Dermis microvascular lymphatic vessel endothelial cell (primary cell): Measurements from ENCODE around the gene FLAD1. TPM values are rescaled to one million over a fixed set of nuclear protein-coding genes. Genes with fewer than 3 reads are reported as not detected.

Source experiments
- DNase-seq, 2 donors: peaks; one replicate each; pipeline versions ENCODE4 v3.0.0 to v3.0.0-alpha.2; 2010; ENCODE audit warnings: low read depth in 2 of 2
- total RNA-seq: library from RNA; depleted of rRNA; stranded (reverse); fragments of >200 nt; gene quantifications from 2 replicates; pipeline ENCODE4 v1.2.1, GENCODE V29; 2014

FLAD1 gene
- total RNA-seq: 17.1 and 21.5 TPM in 2 replicates

GRCh38 chr1:154982897-154983648 is at the start of gene FLAD1:
TSS of gene FLAD1 (plus strand) at chr1:154983344. CDS start at chr1:154983695, 351 bp downstream.
- DNase-seq: peak; percentile 100

- no peak for DNase-seq
Observed at GRCh38 chr1:154934358-154934948, 48.7 kb upstream of the FLAD1 start.

DNA sequence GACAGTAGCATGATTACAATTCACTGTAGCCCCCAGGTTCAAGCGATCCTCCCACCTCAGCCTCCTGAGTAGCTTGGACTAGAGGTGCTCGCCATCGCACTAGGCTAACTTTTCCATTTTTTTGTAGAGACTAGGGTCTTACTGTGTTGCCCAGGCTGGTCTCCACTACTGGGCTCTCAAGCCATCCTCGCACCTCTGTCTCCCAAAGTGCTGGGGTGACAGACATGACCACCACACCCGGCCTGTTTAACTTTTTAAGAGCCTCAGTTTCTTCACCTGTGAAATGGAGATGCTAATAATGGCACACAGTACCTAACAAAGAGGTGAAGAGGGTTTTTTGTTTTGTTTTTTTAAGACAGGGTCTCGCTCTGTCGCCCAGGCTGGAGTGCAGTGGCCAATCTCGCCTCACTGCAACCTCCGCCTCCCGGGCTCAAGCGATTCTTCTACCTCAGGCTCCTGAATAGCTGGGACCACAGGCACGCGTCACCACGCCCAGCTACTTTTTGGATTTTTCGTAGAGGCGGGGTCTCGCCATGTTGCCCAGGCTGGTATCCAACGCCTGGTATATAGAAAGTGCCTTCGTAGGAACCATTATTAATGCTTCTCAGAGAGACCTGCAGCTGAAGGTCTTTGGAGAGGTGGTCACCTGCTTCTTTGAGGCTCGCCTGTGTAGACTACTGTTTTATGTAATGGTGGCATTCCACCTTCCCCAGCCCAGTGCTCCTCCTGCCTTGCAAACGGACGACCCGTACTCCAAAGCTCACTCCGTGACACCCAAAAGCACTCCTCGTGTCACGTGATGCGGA is 47.2 kb upstream of the FLAD1 start:
- no peak for DNase-seq

DNA sequence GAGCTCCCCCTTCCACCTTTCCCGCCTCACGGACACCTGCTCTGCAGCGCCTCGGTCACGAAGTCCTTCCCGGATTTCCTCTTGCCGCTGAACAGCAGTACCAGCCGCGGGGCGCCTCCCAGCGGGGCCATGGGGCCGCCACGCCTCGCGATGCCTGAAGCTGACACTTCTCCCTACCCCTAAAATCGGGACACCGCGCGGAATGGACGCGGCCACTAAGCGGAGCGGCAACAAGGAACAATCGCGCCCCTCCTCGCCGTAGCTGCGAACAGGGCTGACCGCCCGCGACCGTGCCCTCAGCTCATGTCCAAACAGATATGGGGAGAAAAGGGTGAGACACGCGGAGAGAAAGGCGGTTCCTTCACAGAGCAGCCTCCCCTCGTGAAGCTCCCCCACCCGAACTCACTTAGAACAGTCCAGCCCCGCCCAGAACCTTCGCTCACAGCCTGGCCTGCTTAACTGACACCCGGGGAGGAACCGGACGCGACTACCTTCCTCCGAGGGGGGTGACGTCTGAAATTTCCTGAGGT is 46.5 kb upstream of the FLAD1 start, which contains the start of gene PMVK:
Gene PMVK (minus strand): TSS at position 165 of the 530 bp plus-strand sequence. CDS start 34 bp downstream, at position 131.
- peak; percentile 92 to 97 for DNase-seq

DNA sequence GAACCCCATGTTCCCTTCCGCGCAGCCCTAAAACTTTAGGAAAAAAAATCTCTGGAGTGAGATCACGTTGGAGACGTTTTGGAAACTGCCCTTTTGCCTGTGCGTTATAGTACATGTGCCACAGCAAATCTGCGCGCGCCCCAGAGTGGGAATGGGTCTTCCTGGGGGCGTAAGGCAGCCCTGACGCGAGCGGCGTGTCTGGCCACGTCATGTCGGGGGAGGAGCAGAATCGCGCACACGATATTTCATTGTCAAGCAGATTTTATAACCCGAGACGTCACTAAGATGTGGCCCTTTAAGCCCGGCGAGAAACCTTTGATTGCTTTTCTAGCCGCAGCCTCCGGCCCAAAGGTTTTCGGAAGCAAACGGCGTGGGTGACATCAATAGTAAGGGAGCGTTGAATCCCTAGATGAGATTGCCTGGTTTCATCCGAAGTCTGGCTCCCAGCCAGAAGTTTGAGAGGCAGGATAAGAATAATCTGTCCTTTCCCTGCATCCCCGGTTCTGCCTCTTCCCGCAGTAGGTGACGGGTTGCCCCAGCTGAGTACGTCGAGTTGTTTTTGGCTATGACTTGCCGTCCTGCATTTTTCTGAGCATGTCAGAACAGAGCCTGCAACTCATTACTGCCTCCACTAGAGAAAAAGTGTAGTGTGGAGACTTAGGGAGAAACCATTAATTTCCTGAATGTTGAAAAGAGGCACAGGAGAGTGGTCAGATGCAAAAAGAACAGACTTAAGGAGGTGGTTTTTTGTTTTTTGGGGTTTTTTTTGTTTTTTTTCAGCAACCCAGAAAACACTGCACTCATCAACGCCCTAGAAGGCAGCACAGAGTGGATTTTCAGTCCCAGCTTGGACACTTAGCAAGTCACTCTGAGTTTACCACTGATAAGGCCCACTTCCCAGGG is 45.8 kb upstream of the FLAD1 start:
- DNase-seq: peak; percentile 89 to 95

DNA sequence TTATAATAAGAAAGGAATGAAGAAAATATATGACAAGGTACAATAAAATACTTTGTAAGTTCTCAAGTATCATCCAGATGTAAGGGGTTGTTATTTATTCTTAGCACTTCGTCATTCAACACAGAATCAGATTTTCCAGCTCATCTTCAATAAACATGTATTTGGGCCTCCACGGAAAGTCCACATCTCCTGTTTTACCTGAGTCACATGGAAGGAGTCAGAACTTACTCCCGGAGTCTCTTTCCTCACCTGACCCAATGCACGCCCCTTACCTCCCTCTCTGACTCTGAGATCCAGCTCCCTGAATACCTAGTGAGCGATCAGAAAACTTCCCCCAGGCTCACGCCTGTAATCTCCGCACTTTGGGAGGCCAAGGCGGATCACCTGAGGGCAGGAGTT is 45.2 kb upstream of the FLAD1 start:
- DNase-seq: no peak

DNA sequence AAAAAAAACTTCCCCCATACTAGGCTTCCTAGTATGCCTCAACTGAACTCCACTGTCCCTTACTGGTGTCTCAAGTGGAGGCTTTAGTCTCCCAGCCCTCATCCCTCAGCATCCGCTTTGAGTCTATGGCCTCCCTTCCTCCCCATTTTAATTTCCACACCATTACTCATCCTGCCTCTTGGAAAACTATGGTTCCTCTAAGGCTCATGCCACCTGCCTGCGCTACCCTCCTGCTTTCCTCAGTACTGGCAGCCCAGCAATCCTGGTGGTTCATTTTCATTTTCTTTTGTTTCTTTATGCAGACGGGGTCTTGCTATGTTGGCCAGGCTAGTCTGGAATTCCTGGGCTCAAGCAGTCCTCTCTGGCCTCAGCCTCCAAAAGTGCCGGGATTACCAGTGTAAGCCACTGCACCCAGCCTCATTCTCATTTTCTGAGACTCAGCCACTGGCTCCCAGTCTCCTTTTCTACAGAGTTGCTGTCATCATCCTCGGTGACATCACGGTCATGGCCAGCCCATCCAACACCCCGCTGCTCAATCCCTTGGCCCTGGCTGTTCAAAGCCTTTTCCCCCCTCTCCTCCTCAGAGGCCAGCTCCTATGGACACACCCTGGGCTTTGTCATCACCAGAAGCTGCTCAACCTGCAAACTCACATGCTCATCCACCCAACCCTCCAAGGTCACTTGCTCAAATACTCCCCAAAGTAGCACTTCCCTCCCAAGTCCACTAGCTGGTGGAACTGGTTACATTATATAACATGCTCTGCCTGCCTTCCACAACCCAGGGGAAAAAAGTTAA is 44.3 kb upstream of the FLAD1 start:
- no peak for DNase-seq

- no peak for DNase-seq
Observed at GRCh38 chr1:154940213-154940560, 43.0 kb upstream of the FLAD1 start.

GRCh38 chr1:154940651-154941194 is 42.4 kb upstream of the FLAD1 start:
- no peak for DNase-seq

- DNase-seq: no peak
Observed at GRCh38 chr1:154941333-154942013, 41.7 kb upstream of the FLAD1 start.

- peak in 1 of 2 donors; percentile 51 for DNase-seq
Observed at GRCh38 chr1:154943649-154944400, 39.3 kb upstream of the FLAD1 start.

DNA sequence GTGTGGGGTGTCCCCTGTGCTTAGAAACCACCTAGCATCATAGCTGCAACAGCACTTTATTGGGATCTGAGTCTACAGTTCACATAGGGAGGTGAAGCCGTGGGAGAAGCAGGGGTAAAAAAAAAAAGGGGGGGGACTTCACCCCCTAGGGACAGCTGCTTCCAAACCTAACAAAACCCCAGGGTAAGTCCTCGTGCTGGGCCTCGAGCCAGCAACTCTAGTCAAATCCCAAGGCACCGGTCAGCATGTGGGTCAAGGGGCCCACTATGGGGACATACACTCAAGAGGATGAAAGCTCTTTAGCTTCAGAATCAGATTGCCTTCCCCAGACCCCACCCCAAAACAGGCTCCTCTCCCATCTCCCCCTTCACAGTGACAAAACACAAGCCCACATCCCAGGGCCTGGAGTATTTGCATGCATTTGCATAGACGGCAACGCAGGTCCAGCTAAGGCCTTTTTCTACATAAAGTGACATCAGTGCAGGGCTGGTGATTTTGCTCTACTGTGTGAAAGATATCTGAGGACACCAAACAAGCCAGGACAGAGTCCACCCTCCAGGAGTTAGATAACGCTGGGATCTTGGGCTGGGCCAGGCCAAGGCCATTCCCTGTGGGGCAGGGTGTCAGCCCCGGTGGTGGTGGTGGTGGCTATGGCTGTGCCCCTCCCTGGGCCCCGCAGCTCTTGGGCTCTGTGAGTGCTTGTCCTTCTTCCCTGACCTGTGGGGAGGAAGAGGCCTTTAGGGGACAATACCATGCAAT is 38.6 kb upstream of the FLAD1 start:
- DNase-seq: no peak

DNA sequence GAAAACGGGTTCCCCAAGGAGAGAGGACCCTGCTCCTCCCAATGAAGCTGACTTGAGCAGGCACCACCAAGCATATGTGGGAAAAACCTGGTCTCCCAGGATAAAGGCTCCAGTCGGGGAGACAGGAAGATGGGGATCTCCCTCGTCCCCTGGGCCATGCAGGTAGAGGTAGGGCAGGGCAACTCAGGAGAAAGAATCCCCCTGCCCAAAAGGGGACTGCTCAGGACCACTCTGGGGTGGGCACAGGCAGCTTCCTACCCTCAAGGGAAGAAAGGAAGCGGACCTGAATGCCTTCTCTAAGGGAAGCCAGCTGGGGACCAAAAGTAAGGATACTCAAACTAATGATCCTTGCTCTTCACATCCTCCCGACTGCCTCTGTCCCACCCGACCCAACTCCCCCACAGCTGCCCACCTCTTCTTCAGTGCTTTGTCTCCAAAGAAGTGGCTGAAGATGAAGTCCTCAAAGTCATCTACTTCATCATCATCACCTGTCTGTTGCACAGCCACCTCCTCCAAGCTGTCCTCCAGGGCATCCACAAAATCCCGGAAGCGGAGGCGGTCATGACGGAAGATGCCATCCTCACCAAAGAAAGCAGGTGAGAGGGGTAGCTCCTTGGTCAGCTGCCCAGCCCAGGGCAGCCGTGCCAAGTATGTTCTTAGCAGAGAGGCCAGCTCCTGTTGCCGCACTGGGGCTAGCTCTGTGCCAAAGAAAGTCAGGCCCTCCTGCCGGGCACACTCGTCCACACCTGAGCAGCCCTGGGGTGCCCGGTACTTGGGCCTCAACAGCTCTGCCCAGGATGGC is 37.8 kb upstream of the FLAD1 start:
- DNase-seq: no peak

- DNase-seq: no peak
Observed at GRCh38 chr1:154945962-154946850, 36.9 kb upstream of the FLAD1 start.

DNA sequence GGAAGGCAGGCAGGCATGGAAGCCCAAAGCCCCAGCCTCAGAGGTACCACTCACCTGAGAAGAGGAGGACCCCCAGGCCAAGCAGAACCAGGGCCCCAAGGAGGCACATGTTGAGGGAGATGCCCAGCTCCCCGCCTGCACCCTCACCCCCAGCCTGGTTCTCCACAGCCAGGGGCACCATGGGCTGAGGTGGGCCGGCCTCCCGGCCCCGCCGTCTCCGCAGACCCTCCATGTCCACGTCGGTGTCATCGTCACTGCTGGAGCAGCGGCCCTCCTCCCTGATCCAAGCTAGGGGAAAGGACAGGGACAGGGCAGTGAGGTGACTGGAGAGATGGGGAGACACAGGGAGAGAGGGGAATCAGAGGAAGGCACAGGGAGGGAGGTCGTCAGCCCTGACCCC is 35.1 kb upstream of the FLAD1 start:
- no peak for DNase-seq
